ENCODE measurements around the gene FRMD1.

Gene FRMD1

GRCh38 chr6:168105813-168106632 is 27.0 kb upstream of the FRMD1 start:
- TF ChIP-seq POLR2AphosphoS5 (IDR thresholded peaks at IDR 0.05; ENCODE audit: borderline replicate concordance, low read depth, low read length) (no peak), FOXP2 (optimal IDR thresholded peaks at IDR 0.05; ENCODE audit: control extremely low read depth, extremely low read length, insufficient read depth) (no peak), EZH2 (IDR thresholded peaks at IDR 0.05) (no peak)
- no peaks in the 10 kb centered on the region for H3K9me3 ChIP-seq (ENCODE audit: low read depth, low read length)
- H3K9ac ChIP-seq (ENCODE audit: insufficient read length) = no peak overlapping the region
- H3K36me3 ChIP-seq (ENCODE audit: insufficient read depth, low read length) = no peaks in the 10 kb centered on the region
- H3K27ac ChIP-seq = no peak overlapping the region
- DNase-seq (ENCODE audit: low read depth, low spot score) = no peak
- H3K4me3 ChIP-seq = no peak overlapping the region

- H3K4me3 ChIP-seq = no peak overlapping the region
- H3K9ac ChIP-seq (ENCODE audit: insufficient read length) = no peak overlapping the region
- DNase-seq (ENCODE audit: low read depth, low spot score) = no peak
- no peaks in the 10 kb centered on the region for H3K9me3 ChIP-seq (ENCODE audit: low read depth, low read length)
- TF ChIP-seq FOXP2 (optimal IDR thresholded peaks at IDR 0.05; ENCODE audit: control extremely low read depth, extremely low read length, insufficient read depth) (no peak), EZH2 (IDR thresholded peaks at IDR 0.05) (no peak), POLR2AphosphoS5 (IDR thresholded peaks at IDR 0.05; ENCODE audit: borderline replicate concordance, low read depth, low read length) (no peak)
- H3K27ac ChIP-seq = no peak overlapping the region
- H3K36me3 ChIP-seq (ENCODE audit: insufficient read depth, low read length) = no peaks in the 10 kb centered on the region
Measured at GRCh38 chr6:168104636-168105035, 25.6 kb upstream of the FRMD1 start.

DNA sequence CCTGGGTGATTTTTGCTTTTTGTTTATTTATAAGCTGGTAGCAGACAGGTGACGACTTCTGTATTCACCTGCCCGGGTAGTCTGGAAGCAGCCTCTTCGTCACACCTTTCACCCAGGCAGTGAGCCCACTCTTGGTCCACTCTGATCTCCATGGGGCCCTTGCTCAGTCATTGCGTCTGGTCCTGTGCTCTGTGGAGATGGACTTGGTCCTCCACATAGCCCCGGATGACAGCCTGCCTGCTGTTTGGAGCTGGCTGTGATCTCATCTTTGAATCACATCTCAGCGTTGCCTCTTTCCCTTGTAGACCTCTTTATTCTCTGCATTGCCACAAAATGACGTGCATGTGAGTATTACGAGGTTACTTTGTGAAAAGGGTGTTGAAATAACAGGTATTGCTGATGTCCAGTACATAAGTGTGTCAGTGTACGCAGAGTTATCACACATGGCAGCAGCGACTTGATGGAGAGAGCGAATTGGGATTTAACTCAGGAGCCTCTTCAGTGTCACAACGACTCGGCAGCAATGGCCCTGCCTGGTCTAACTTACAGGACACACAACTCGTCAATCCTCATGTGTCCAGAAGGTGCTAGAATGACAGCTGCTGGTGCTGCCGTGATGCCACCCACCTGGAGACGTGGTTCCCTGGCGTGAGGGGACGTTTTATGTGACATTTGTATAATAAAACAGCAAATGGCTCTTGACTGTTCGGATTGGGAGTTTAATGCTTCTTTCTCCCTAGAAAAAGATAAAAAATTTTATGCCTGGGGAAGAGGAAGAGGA is 24.2 kb upstream of the FRMD1 start:
- DNase-seq (ENCODE audit: low read depth, low spot score) = no peak
- Histone ChIP-seq H3K4me3 (no peak overlapping the region), H3K9ac (ENCODE audit: insufficient read length) (no peak overlapping the region), H3K27ac (no peak overlapping the region), H3K36me3 (ENCODE audit: insufficient read depth, low read length) (no peaks in the 10 kb centered on the region), H3K9me3 (ENCODE audit: low read depth, low read length) (no peaks in the 10 kb centered on the region)
- no peak for TF ChIP-seq EZH2 (IDR thresholded peaks at IDR 0.05)
- no peak for TF ChIP-seq POLR2AphosphoS5 (IDR thresholded peaks at IDR 0.05; ENCODE audit: borderline replicate concordance, low read depth, low read length)
- TF ChIP-seq FOXP2 (optimal IDR thresholded peaks at IDR 0.05; ENCODE audit: control extremely low read depth, extremely low read length, insufficient read depth) = no peak

DNA sequence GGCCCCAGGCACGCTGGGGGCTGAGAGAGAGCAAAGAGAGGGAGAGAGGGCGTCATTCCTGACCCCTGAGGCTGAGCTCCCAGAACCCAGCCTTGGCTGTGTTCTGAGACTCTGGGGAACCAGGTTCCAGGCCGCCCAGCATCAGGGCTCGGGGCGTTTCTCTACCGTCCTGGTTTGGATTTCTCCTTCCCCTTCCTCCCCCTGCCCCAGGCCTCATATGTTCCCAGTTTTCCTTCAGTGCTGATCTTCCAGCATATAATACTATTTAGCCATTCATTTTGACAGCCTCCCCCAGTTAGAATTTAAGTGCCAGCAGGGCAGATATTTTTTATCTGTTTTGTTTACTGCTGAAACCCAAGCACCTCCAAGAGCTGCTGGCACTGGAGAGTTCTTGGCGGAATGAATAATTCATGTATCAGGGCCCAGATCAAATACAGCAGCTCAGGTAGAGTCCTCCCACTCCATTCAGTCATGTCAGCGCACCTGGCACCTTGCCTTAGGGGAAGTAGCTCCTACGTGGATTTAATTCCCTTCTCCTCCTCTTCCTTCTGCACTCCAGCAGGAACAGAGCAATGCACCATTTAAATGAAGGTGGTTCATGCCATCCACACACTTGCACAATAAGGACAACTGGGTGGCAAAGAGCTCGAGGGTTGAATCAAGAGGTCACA is 23.4 kb upstream of the FRMD1 start:
- Histone ChIP-seq H3K9ac (ENCODE audit: insufficient read length) (no peak overlapping the region), H3K27ac (no peak overlapping the region), H3K9me3 (ENCODE audit: low read depth, low read length) (no peaks in the 10 kb centered on the region), H3K36me3 (ENCODE audit: insufficient read depth, low read length) (no peaks in the 10 kb centered on the region), H3K4me3 (no peak overlapping the region)
- no peak for TF ChIP-seq EZH2 (IDR thresholded peaks at IDR 0.05)
- TF ChIP-seq FOXP2 (optimal IDR thresholded peaks at IDR 0.05; ENCODE audit: control extremely low read depth, extremely low read length, insufficient read depth) = no peak
- no peak for TF ChIP-seq POLR2AphosphoS5 (IDR thresholded peaks at IDR 0.05; ENCODE audit: borderline replicate concordance, low read depth, low read length)
- no peak for DNase-seq (ENCODE audit: low read depth, low spot score)

DNA sequence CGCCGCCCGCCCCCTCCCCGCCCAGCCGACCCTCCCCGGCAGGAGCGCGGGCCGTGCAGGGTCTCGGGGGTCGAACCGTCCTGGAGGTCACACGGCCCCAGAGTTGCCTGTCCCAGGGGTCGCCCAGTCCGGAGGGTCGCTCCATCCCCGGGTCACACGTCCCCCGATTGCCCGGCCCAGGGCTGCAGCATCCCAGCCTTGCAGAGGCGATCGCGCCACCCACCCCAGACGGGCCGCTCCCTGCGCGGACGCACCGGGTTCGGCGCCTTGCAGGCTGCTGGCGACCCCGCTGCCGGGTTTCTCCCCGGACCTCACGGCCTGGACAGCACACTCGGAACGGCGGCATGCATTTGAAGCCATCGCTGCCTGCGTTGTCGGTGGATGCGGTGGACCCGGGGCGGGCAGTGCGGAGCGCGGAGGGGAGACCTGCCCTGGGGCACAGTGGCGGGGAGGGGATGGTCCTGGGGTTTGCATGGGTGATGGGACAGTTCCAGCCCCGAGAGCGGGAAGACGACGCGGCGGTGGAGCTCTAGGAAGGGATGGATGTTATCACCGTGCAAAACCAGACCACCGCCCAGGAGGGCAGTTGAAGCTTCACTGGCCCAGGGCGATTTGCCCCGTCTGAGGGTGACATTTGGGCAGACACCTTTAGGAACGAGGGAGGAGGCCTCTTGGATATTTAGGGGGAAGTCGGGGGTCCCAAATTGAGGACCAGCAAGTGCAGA is 22.7 kb upstream of the FRMD1 start:
- DNase-seq (ENCODE audit: low read depth, low spot score) = no peak
- H3K9ac ChIP-seq (ENCODE audit: insufficient read length) = no peak overlapping the region
- no peak overlapping the region for H3K4me3 ChIP-seq
- H3K36me3 ChIP-seq (ENCODE audit: insufficient read depth, low read length) = no peaks in the 10 kb centered on the region
- H3K9me3 ChIP-seq (ENCODE audit: low read depth, low read length) = no peaks in the 10 kb centered on the region
- no peak for TF ChIP-seq POLR2AphosphoS5 (IDR thresholded peaks at IDR 0.05; ENCODE audit: borderline replicate concordance, low read depth, low read length)
- TF ChIP-seq EZH2 (IDR thresholded peaks at IDR 0.05) = no peak
- no peak for TF ChIP-seq FOXP2 (optimal IDR thresholded peaks at IDR 0.05; ENCODE audit: control extremely low read depth, extremely low read length, insufficient read depth)
- H3K27ac ChIP-seq = no peak overlapping the region

GRCh38 chr6:168100803-168101589 is 22.0 kb upstream of the FRMD1 start:
- Histone ChIP-seq H3K9me3 (ENCODE audit: low read depth, low read length) (no peaks in the 10 kb centered on the region), H3K4me3 (no peak overlapping the region), H3K9ac (ENCODE audit: insufficient read length) (no peak overlapping the region), H3K36me3 (ENCODE audit: insufficient read depth, low read length) (no peaks in the 10 kb centered on the region), H3K27ac (no peak overlapping the region)
- TF ChIP-seq FOXP2 (optimal IDR thresholded peaks at IDR 0.05; ENCODE audit: control extremely low read depth, extremely low read length, insufficient read depth) = no peak
- TF ChIP-seq EZH2 (IDR thresholded peaks at IDR 0.05) = no peak
- TF ChIP-seq POLR2AphosphoS5 (IDR thresholded peaks at IDR 0.05; ENCODE audit: borderline replicate concordance, low read depth, low read length) = no peak
- DNase-seq (ENCODE audit: low read depth, low spot score) = no peak

- Histone ChIP-seq H3K27ac (no peak overlapping the region), H3K9me3 (ENCODE audit: low read depth, low read length) (no peaks in the 10 kb centered on the region), H3K4me3 (no peak overlapping the region), H3K36me3 (ENCODE audit: insufficient read depth, low read length) (no peaks in the 10 kb centered on the region), H3K9ac (ENCODE audit: insufficient read length) (no peak overlapping the region)
- DNase-seq (ENCODE audit: low read depth, low spot score) = no peak
- TF ChIP-seq EZH2 (IDR thresholded peaks at IDR 0.05) (no peak), FOXP2 (optimal IDR thresholded peaks at IDR 0.05; ENCODE audit: control extremely low read depth, extremely low read length, insufficient read depth) (no peak), POLR2AphosphoS5 (IDR thresholded peaks at IDR 0.05; ENCODE audit: borderline replicate concordance, low read depth, low read length) (no peak)
Measured at GRCh38 chr6:168100011-168100802, 21.2 kb upstream of the FRMD1 start.
